OCI-LY1 (cell line): Measurements from ENCODE around the gene SERPINE3.

Experiments used
- H2AFZ ChIP-seq: fragments of 200-600 bp; sonication (generic), shearing (Covaris generic); 2 replicates; pipeline ENCODE4 v1.6.0; 2014; ENCODE audit warnings: antibody characterized with exemption, mild to moderate bottlenecking, low read length
- H3F3A ChIP-seq: fragments of 200-600 bp; sonication (generic), shearing (Covaris generic); 2 replicates; pipeline ENCODE4 v1.6.0; 2014; ENCODE audit warnings: mild to moderate bottlenecking, antibody characterized with exemption, low read length, moderate library complexity; ENCODE audit not compliant: insufficient read depth
- H3K27ac ChIP-seq: fragments of 200-600 bp; sonication (generic); 2 replicates; pipeline ENCODE4 v1.5.1; 2014; ENCODE audit warnings: low read length, mixed run types, mild to moderate bottlenecking, low read depth; ENCODE audit not compliant: poor library complexity, severe bottlenecking
- H3K27me3 ChIP-seq: fragments of 200-600 bp; sonication (generic); 2 replicates; pipeline ENCODE4 v1.6.0; 2014; ENCODE audit warnings: antibody characterized with exemption, mild to moderate bottlenecking, low read length, moderate library complexity; ENCODE audit not compliant: insufficient read depth
- H3K36me3 ChIP-seq: fragments of 200-600 bp; sonication (generic); 2 replicates; pipeline ENCODE4 v1.6.1; 2014; ENCODE audit warnings: mild to moderate bottlenecking, antibody characterized with exemption, low read length, moderate library complexity, mixed read lengths; ENCODE audit not compliant: insufficient read depth
- H3K4me1 ChIP-seq: fragments of 200-600 bp; sonication (generic); 2 replicates; pipeline ENCODE4 v1.5.1; 2014; ENCODE audit warnings: mild to moderate bottlenecking, low read length, moderate library complexity; ENCODE audit not compliant: insufficient read depth, severe bottlenecking
- H3K4me2 ChIP-seq: fragments of 200-600 bp; sonication (generic), shearing (Covaris generic); 2 replicates; pipeline ENCODE4 v1.6.1; 2014; ENCODE audit warnings: low read length
- H3K4me3 ChIP-seq: fragments of 200-600 bp; sonication (generic); 2 replicates; pipeline ENCODE4 v1.5.1; 2014; ENCODE audit warnings: low read length, low read depth, mild to moderate bottlenecking, mixed read lengths; ENCODE audit not compliant: poor library complexity, severe bottlenecking
- H3K79me2 ChIP-seq: fragments of 200-600 bp; shearing (Covaris generic); 2 replicates; pipeline ENCODE4 v1.6.1; 2016; ENCODE audit warnings: mixed run types, low read length, mixed read lengths; ENCODE audit not compliant: insufficient read depth
- H3K9ac ChIP-seq: fragments of 200-600 bp; sonication (generic), shearing (Covaris generic); 2 replicates; pipeline ENCODE4 v1.6.1; 2014; ENCODE audit warnings: mild to moderate bottlenecking, low read length, mixed read lengths
- H3K9me2 ChIP-seq: fragments of 200-600 bp; sonication (generic), shearing (Covaris generic); 2 replicates; pipeline ENCODE4 v1.6.1; 2014; ENCODE audit warnings: low read depth, mild to moderate bottlenecking, low read length, mixed read lengths
- H3K9me3 ChIP-seq: fragments of 200-600 bp; shearing (Covaris generic); 2 replicates; pipeline ENCODE4 v1.6.1; 2014; ENCODE audit warnings: low read length, mixed read lengths
- H4K20me1 ChIP-seq: fragments of 200-600 bp; sonication (generic), shearing (Covaris generic); 2 replicates; pipeline ENCODE4 v1.6.0; 2016; ENCODE audit warnings: mild to moderate bottlenecking, low read length; ENCODE audit not compliant: insufficient read depth
- EZH2 ChIP-seq: fragments of 200-600 bp; sonication (generic), shearing (Covaris generic); IDR thresholded peaks from 2 replicates; pipeline ENCODE4 v1.8.0; 2017; ENCODE audit warnings: borderline replicate concordance, mixed run types, mild to moderate bottlenecking, antibody characterized with exemption, low read length, moderate library complexity, mixed read lengths
- TF ChIP-seq, protein P1 (sequence below): fragments of 200-600 bp; sonication (generic), shearing (Covaris generic); IDR thresholded peaks from 2 replicates; pipeline ENCODE4 v1.5.1; 2017; ENCODE audit warnings: mild to moderate bottlenecking, antibody characterized with exemption, low read length, moderate library complexity, mixed read lengths

SERPINE3 gene

DNA sequence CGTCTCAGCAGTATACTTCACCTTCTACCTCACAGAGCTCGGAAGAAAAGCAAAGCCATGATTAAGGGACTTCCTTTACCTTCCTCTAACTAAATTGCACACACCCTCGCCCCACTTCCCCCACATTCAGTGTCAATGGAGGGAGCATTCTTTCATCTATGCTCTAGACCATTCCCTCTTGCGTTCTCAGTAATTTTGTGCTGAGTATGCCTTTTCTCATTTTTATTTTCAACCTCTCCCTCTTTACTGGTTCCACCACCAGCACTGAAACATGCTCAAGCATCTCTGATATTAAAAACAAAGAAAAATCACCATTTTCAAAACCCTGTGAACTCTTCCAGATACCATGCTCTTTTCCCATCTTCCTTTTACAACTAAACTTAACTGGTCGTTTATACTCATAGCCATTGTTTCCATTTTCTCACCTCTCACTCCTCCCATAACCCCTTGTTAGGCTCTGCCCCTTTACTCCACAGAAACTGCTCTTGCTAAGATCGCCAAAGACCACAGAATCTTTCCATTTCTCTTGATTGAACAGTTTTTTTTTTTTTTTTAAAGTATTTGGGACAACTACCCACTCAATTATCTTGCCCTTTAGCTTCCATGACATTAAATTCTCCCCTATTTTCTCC, 32.4 kb downstream of the SERPINE3 start:
- Histone ChIP-seq H3K9ac (no peak overlapping the region), H3K4me2 (no peak overlapping the region), H2AFZ (no peak overlapping the region), H3K9me2 (no peaks in the 10 kb centered on the region), H4K20me1 (no peaks in the 10 kb centered on the region), H3K9me3 (no peaks in the 10 kb centered on the region), H3K4me1 (no peaks in the 10 kb centered on the region), H3F3A (no peaks in the 10 kb centered on the region), H3K4me3 (no peak overlapping the region), H3K27ac (no peak overlapping the region), H3K79me2 (no peaks in the 10 kb centered on the region), H3K27me3 (no peaks in the 10 kb centered on the region), H3K36me3 (peaks cover 95% of the 10 kb centered on the region)
- TF ChIP-seq, protein P1, sequence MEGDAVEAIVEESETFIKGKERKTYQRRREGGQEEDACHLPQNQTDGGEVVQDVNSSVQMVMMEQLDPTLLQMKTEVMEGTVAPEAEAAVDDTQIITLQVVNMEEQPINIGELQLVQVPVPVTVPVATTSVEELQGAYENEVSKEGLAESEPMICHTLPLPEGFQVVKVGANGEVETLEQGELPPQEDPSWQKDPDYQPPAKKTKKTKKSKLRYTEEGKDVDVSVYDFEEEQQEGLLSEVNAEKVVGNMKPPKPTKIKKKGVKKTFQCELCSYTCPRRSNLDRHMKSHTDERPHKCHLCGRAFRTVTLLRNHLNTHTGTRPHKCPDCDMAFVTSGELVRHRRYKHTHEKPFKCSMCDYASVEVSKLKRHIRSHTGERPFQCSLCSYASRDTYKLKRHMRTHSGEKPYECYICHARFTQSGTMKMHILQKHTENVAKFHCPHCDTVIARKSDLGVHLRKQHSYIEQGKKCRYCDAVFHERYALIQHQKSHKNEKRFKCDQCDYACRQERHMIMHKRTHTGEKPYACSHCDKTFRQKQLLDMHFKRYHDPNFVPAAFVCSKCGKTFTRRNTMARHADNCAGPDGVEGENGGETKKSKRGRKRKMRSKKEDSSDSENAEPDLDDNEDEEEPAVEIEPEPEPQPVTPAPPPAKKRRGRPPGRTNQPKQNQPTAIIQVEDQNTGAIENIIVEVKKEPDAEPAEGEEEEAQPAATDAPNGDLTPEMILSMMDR = no peak
- TF ChIP-seq EZH2 = no peak

DNA sequence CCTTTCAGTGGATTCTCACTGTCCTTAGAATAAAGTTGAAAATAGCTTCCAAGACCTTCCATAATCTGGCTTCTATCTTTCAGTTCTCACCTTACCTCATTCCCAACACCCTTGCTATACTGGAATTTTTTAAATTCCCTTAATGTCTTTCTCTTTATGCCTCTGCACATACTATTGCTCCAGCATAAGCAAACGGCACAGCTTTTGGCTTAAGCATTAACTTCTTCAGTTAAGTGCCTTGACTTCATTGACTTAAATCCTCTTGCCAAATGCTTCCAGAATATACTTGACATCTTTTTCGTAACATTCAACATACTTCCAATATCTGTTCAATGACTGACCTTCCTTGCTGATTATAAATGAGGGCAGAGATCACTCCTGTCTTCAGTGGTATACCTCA, 34.0 kb downstream of the SERPINE3 start:
- H3K4me3 ChIP-seq = no peak overlapping the region
- no peaks in the 10 kb centered on the region for H3K4me1 ChIP-seq
- no peaks in the 10 kb centered on the region for H3K27me3 ChIP-seq
- no peaks in the 10 kb centered on the region for H3K9me3 ChIP-seq
- no peak overlapping the region for H2AFZ ChIP-seq
- peaks cover 93% of the 10 kb centered on the region for H3K36me3 ChIP-seq
- no peak overlapping the region for H3K27ac ChIP-seq
- no peaks in the 10 kb centered on the region for H4K20me1 ChIP-seq
- no peaks in the 10 kb centered on the region for H3F3A ChIP-seq
- H3K9me2 ChIP-seq = no peaks in the 10 kb centered on the region
- no peak overlapping the region for H3K4me2 ChIP-seq
- no peaks in the 10 kb centered on the region for H3K79me2 ChIP-seq
- no peak for TF ChIP-seq EZH2
- TF ChIP-seq, protein P1 = no peak
- no peak overlapping the region for H3K9ac ChIP-seq

DNA sequence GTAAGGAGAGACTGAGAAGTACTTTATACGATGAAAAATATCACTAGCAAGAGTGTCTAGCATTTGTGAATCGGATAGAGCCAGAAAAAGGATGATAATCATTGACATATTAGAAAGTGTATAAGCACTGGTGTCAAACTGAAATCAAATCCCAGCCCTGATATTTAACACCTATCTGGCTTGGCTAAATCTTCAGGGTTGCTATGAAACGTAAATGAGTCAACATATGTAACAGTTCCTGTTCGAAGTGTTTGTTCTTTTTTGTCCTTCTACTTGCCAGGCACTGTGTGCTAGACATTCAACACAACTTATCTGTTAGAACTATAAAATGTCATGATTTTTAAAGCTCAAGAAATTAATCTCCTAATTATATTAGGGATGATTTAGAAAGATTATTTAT, 40.8 kb downstream of the SERPINE3 start:
- no peaks in the 10 kb centered on the region for H4K20me1 ChIP-seq
- H3K27ac ChIP-seq = no peak overlapping the region
- H3K79me2 ChIP-seq = no peaks in the 10 kb centered on the region
- no peaks in the 10 kb centered on the region for H3K9me2 ChIP-seq
- H3F3A ChIP-seq = 0 out of 2 replicates have a peak, but pooled peaks cover 2% of the 10 kb centered on the region
- peaks cover 79% of the 10 kb centered on the region for H3K36me3 ChIP-seq
- no peak overlapping the region for H3K4me2 ChIP-seq
- H3K9ac ChIP-seq = no peak overlapping the region
- no peaks in the 10 kb centered on the region for H3K27me3 ChIP-seq
- H2AFZ ChIP-seq = no peak overlapping the region
- H3K9me3 ChIP-seq = no peaks in the 10 kb centered on the region
- TF ChIP-seq, protein P1 = no peak
- TF ChIP-seq EZH2 = no peak
- H3K4me1 ChIP-seq = no peaks in the 10 kb centered on the region
- no peak overlapping the region for H3K4me3 ChIP-seq
